GM12878 (cell line): ENCODE data around the gene NTRK3. TPM values are rescaled to one million over a fixed set of nuclear protein-coding genes. Genes with fewer than 3 reads are reported as not detected.

Source experiments
- ATAC-seq: fragments of 200-7000 bp; cut with Tn5 transposase; 3 replicates; pipeline ENCODE4 v1.9.1; 2020; ENCODE audit warnings: mild to moderate bottlenecking, moderate library complexity
- BruUV-seq: library from RNA; stranded (reverse); fragments of 400-500 nt; replicated peaks from 2 replicates; lab custom pipeline; 2021; lab: Mats Ljungman, UMichigan
- CTCF ChIA-PET: fragments of 300-600 bp; sonication (Branson Sonifier 250); formaldehyde crosslinking; extraction: SDS; loops from one replicate; lab custom pipeline; 2021; ENCODE audit warnings: inconsistent platforms; lab: Yijun Ruan, JAX
- POLR2A ChIA-PET: fragments of 350-600 bp; formaldehyde crosslinking; extraction: SDS; loops from one replicate; lab custom pipeline; 2021; ENCODE audit warnings: inconsistent platforms; lab: Charles Lee
- RAD21 ChIA-PET: fragments of 300-600 bp; sonication (Branson Sonifier 250); formaldehyde crosslinking; loops from one replicate; lab custom pipeline; 2023; ENCODE audit warnings: antibody characterized with exemption; ENCODE audit not compliant: unreplicated experiment; lab: Charles Lee
- SMC1A ChIA-PET: fragments of 300-600 bp; sonication (Branson Sonifier 250); formaldehyde crosslinking; loops from one replicate; lab custom pipeline; 2023; ENCODE audit not compliant: unreplicated experiment, uncharacterized antibody; lab: Charles Lee
- DNase-seq: peaks from one replicate; pipeline ENCODE4 v3.0.0-alpha.2; 2011; ENCODE audit warnings: low read depth, low spot score
- FAIRE-seq: peaks from 3 replicates; lab custom pipeline; 2011; peaks lifted over from hg19 to GRCh38; lab: Jason Lieb, UNC
- H2AFZ ChIP-seq: 2 replicates; pipeline ENCODE4 v1.6.0; 2011; ENCODE audit warnings: low read depth, low read length, control low read depth; ENCODE audit not compliant: control insufficient read depth
- H3K27ac ChIP-seq: 2 replicates; pipeline ENCODE4 v1.5.1; 2011; ENCODE audit warnings: control low read depth; ENCODE audit not compliant: control insufficient read depth, insufficient read depth
- H3K27me3 ChIP-seq, 2 experiments: replicated peaks in 1 of 2; 2 replicates each; pipeline versions ENCODE4 v1.6.0 to v1.6.1; 2011; ENCODE audit warnings: low read length in 1 of 2; ENCODE audit not compliant: control insufficient read depth in 2 of 2, insufficient read depth in 2 of 2
- H3K36me3 ChIP-seq, 2 experiments: 2 replicates each; pipeline ENCODE4 v1.5.1; 2011; ENCODE audit warnings: low read length in 1 of 2; ENCODE audit not compliant: control insufficient read depth in 2 of 2, insufficient read depth in 2 of 2
- H3K4me1 ChIP-seq: 2 replicates; pipeline ENCODE4 v1.6.1; 2011; ENCODE audit warnings: mild to moderate bottlenecking, low read length, moderate library complexity, mixed read lengths; ENCODE audit not compliant: control insufficient read depth, insufficient read depth
- H3K4me2 ChIP-seq: 2 replicates; pipeline ENCODE4 v1.6.0; 2011; ENCODE audit warnings: control low read depth; ENCODE audit not compliant: control insufficient read depth, insufficient read depth
- H3K4me3 ChIP-seq: fragments of 200-600 bp; sonication (generic); 2 replicates; pipeline ENCODE4 v1.5.1; 2016
- H3K79me2 ChIP-seq: 2 replicates; pipeline ENCODE4 v1.6.0; 2011; ENCODE audit warnings: low read length; ENCODE audit not compliant: control insufficient read depth, insufficient read depth
- H3K9ac ChIP-seq: 2 replicates; pipeline ENCODE4 v1.8.0; 2011; ENCODE audit warnings: low read length, control low read depth, mixed read lengths; ENCODE audit not compliant: control insufficient read depth, insufficient read depth
- H3K9me3 ChIP-seq: replicated peaks from 3 replicates; pipeline ENCODE4 v1.5.1; 2011; ENCODE audit warnings: mild to moderate bottlenecking, low read length; ENCODE audit not compliant: control insufficient read depth, insufficient read depth
- H4K20me1 ChIP-seq: 2 replicates; pipeline ENCODE4 v1.6.0; 2011; ENCODE audit not compliant: control insufficient read depth, insufficient read depth
- GATAD2B ChIP-seq: fragments of 450-650 bp; conservative IDR thresholded peaks from 2 replicates; pipeline ENCODE4 v1.6.1; 2017; ENCODE audit warnings: low read depth, mild to moderate bottlenecking, moderate library complexity
- HCFC1 ChIP-seq: fragments of 150-350 bp; IDR thresholded peaks from 2 replicates; pipeline ENCODE4 v1.6.1; 2014; ENCODE audit warnings: low read length
- IRF4 ChIP-seq: IDR thresholded peaks from 2 replicates; pipeline ENCODE4 v1.6.1; 2011; ENCODE audit warnings: low read depth, low read length
- POLR2A ChIP-seq: IDR thresholded peaks from 2 replicates; pipeline ENCODE4 v1.6.1; 2011; ENCODE audit warnings: low read depth, mild to moderate bottlenecking, low read length
- RUNX3 ChIP-seq: IDR thresholded peaks from 2 replicates; pipeline ENCODE4 v1.6.1; 2012; ENCODE audit warnings: low read length, inconsistent platforms
- SMARCA5 ChIP-seq: fragments of 450-650 bp; IDR thresholded peaks from 2 replicates; pipeline ENCODE4 v1.6.1; 2017; ENCODE audit warnings: mild to moderate bottlenecking
- STAT1 ChIP-seq: fragments of 450-650 bp; conservative IDR thresholded peaks from 2 replicates; pipeline ENCODE4 v1.6.1; 2014; ENCODE audit warnings: antibody characterized with exemption, mild to moderate bottlenecking
- SUZ12 ChIP-seq: fragments of 200-600 bp; sonication (generic); IDR thresholded peaks from one replicate; pipeline ENCODE4 v1.6.1; 2018; ENCODE audit warnings: antibody characterized with exemption, mild to moderate bottlenecking; ENCODE audit not compliant: unreplicated experiment
- TAF1 ChIP-seq: IDR thresholded peaks from 2 replicates; pipeline ENCODE4 v1.6.1; 2011; ENCODE audit warnings: mild to moderate bottlenecking, low read depth, low read length, borderline replicate concordance
- TCF3 ChIP-seq: IDR thresholded peaks from 2 replicates; pipeline ENCODE4 v1.6.1; 2012; ENCODE audit warnings: low read depth, mild to moderate bottlenecking, low read length, borderline replicate concordance; ENCODE audit not compliant: insufficient read depth
- TCF7 ChIP-seq: IDR thresholded peaks from 2 replicates; pipeline ENCODE4 v1.6.1; 2014; ENCODE audit warnings: antibody characterized with exemption, borderline replicate concordance
- WGBS: methylation state at CpG from one replicate; pipeline ENCODE4 v1.1.6; 2016; ENCODE audit warnings: low lambda C conversion rate; ENCODE audit not compliant: insufficient replicate concordance, insufficient coverage; ENCODE audit errors: missing lambda C conversion rate; 5-methylcytosine and 5-hydroxymethylcytosine counted together
- in situ Hi-C: fragments of 300-500 bp; cut with MboI; formaldehyde crosslinking; loops from 9 replicates; pipeline ENCODE4 v1.14.3; 2018; ENCODE audit warnings: mixed read lengths
- intact Hi-C: fragments of 100-400 bp; cut with micrococcal nuclease; formaldehyde crosslinking; loops from one replicate; pipeline ENCODE4 v1.14.2; 2022; ENCODE audit not compliant: unreplicated experiment
- polyA plus RNA-seq, 11 experiments: library from polyadenylated mRNA; depleted of rRNA in 4 of 11; unstranded in 6 of 11; stranded (reverse) in 5 of 11; fragments of >200 nt; fragmentation: Nextera tagmentation in 4 of 11; fragmentation: Illumina TruSeq in 1 of 11; extraction: Ambion mirVana in 4 of 11; extraction: Trizol in 1 of 11; gene quantifications; 1 replicate in 1 of 11; 2 replicates in 10 of 11; pipeline versions ENCODE4 v1.2.1 to v1.2.3, GENCODE V29; 2011 to 2016; ENCODE audit warnings: inconsistent platforms in 2 of 11, missing spikeins in 2 of 11, low read depth in 1 of 11
- total RNA-seq, 4 experiments: library from RNA; depleted of rRNA in 3 of 4; stranded (reverse); fragments of >200 nt in 3 of 4; fragmentation: Illumina TruSeq in 1 of 4; extraction: Trizol in 1 of 4; gene quantifications; 2 replicates each; pipeline versions ENCODE4 v1.2.1 to v1.2.3, GENCODE V29; 2013 to 2021
- TF ChIP-seq, protein P1 (sequence below): fragments of 150-350 bp; IDR thresholded peaks from 2 replicates; pipeline ENCODE4 v1.6.1; 2014; ENCODE audit warnings: mild to moderate bottlenecking, low read depth, low read length
- TF ChIP-seq, protein P2 (sequence below): IDR thresholded peaks from 2 replicates; pipeline ENCODE4 v1.6.1; 2011; ENCODE audit warnings: mild to moderate bottlenecking, low read depth, low read length, moderate library complexity; ENCODE audit not compliant: insufficient replicate concordance
- TF ChIP-seq, protein P3 (sequence below): fragments of 450-650 bp; IDR thresholded peaks from 2 replicates; pipeline ENCODE4 v1.6.1; 2017; ENCODE audit warnings: antibody characterized with exemption, mild to moderate bottlenecking, moderate library complexity
- TF ChIP-seq, protein P4 (sequence below): fragments of 450-650 bp; conservative IDR thresholded peaks from 2 replicates; pipeline ENCODE4 v1.6.1; 2017; ENCODE audit warnings: mild to moderate bottlenecking, moderate library complexity

NTRK3 gene
- total and polyA plus RNA-seq, 10 of the 15 experiments (the other 5 are each of a cell fraction or from before 2014, with no cell fraction given): not detected

DNA sequence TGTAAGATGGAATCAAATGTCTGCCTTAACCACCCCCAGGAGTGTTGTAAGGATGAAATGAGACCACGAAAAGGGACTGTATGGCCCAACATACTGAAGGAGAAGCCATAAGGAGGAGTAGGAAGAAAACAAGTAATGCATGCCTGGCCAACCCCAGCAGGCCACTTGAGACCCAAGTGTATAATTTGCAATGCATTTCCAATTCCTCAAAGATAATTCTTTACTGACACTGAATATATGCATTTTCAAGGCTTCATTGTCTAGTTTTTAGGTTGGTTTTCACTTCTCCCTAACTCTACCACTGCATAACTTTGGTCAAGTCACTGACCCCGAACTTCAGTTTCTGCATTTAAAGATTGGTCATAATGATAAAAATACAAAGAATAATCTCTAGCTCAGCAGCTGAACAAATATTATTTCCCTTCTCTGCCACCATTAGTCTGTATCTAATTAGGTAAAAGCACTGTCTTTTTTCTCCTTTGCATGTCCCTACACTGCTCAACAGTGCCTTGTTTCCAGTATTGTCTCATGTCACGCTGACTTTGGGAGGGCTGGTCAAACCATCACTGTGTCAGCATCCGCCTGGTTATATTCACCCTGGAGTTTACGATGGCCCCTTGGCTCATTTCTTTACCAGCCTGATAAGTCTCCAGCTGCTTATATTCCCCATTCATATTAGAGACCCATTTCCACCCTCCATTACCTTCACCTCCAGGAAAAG lies 378.6 kb downstream of the NTRK3 start:
- ChIA-PET RAD21 (no interaction called here), SMC1A (no interaction called here), POLR2A (interaction anchor here (0.6 kb wide), 1 partner anchor 554 kb away, joined by 3 read pairs; no protein-coding TSS in a partner anchor), CTCF (interaction anchor here (0.6 to 1.6 kb wide), 2 partner anchors 20 to 948 kb away, joined by 3 read pairs; no protein-coding TSS in a partner anchor)
- no peak overlapping the region for H3K9ac ChIP-seq
- ATAC-seq (no peak), DNase-seq (no peak), FAIRE-seq (no peak)
- no TSS peak for BruUV-seq
- 0 out of 2 replicates have a peak, but pooled peaks cover 2% of the 10 kb centered on the region for H4K20me1 ChIP-seq
- no peaks in the 10 kb centered on the region for H3K27me3 ChIP-seq
- H3K4me1 ChIP-seq: no peaks in the 10 kb centered on the region
- H3K4me2 ChIP-seq: no peak overlapping the region
- no peak overlapping the region for H3K27ac ChIP-seq
- no peaks in the 10 kb centered on the region for H3K9me3 ChIP-seq
- intact Hi-C loops: no loop called here
- H3K79me2 ChIP-seq: no peaks in the 10 kb centered on the region
- no peak overlapping the region for H2AFZ ChIP-seq
- H3K36me3 ChIP-seq: no peaks in the 10 kb centered on the region
- no peak overlapping the region for H3K4me3 ChIP-seq
- 18% methylated on average over 5 of the region's 5 CpGs for WGBS
- in situ Hi-C loops: no loop called here
- TF ChIP-seq SMARCA5 (no peak), GATAD2B (no peak), TCF3 (no peak), SUZ12 (no peak), TCF7 (no peak), RUNX3 (no peak), POLR2A (no peak), STAT1 (no peak), TAF1 (no peak), IRF4 (no peak), HCFC1 (no peak)
- TF ChIP-seq, protein P1, sequence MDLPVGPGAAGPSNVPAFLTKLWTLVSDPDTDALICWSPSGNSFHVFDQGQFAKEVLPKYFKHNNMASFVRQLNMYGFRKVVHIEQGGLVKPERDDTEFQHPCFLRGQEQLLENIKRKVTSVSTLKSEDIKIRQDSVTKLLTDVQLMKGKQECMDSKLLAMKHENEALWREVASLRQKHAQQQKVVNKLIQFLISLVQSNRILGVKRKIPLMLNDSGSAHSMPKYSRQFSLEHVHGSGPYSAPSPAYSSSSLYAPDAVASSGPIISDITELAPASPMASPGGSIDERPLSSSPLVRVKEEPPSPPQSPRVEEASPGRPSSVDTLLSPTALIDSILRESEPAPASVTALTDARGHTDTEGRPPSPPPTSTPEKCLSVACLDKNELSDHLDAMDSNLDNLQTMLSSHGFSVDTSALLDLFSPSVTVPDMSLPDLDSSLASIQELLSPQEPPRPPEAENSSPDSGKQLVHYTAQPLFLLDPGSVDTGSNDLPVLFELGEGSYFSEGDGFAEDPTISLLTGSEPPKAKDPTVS: no peak
- TF ChIP-seq, protein P2, sequence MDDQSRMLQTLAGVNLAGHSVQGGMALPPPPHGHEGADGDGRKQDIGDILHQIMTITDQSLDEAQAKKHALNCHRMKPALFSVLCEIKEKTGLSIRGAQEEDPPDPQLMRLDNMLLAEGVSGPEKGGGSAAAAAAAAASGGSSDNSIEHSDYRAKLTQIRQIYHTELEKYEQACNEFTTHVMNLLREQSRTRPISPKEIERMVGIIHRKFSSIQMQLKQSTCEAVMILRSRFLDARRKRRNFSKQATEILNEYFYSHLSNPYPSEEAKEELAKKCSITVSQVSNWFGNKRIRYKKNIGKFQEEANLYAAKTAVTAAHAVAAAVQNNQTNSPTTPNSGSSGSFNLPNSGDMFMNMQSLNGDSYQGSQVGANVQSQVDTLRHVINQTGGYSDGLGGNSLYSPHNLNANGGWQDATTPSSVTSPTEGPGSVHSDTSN: no peak
- TF ChIP-seq, protein P3, sequence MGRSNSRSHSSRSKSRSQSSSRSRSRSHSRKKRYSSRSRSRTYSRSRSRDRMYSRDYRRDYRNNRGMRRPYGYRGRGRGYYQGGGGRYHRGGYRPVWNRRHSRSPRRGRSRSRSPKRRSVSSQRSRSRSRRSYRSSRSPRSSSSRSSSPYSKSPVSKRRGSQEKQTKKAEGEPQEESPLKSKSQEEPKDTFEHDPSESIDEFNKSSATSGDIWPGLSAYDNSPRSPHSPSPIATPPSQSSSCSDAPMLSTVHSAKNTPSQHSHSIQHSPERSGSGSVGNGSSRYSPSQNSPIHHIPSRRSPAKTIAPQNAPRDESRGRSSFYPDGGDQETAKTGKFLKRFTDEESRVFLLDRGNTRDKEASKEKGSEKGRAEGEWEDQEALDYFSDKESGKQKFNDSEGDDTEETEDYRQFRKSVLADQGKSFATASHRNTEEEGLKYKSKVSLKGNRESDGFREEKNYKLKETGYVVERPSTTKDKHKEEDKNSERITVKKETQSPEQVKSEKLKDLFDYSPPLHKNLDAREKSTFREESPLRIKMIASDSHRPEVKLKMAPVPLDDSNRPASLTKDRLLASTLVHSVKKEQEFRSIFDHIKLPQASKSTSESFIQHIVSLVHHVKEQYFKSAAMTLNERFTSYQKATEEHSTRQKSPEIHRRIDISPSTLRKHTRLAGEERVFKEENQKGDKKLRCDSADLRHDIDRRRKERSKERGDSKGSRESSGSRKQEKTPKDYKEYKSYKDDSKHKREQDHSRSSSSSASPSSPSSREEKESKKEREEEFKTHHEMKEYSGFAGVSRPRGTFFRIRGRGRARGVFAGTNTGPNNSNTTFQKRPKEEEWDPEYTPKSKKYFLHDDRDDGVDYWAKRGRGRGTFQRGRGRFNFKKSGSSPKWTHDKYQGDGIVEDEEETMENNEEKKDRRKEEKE: no peak
- TF ChIP-seq, protein P4, sequence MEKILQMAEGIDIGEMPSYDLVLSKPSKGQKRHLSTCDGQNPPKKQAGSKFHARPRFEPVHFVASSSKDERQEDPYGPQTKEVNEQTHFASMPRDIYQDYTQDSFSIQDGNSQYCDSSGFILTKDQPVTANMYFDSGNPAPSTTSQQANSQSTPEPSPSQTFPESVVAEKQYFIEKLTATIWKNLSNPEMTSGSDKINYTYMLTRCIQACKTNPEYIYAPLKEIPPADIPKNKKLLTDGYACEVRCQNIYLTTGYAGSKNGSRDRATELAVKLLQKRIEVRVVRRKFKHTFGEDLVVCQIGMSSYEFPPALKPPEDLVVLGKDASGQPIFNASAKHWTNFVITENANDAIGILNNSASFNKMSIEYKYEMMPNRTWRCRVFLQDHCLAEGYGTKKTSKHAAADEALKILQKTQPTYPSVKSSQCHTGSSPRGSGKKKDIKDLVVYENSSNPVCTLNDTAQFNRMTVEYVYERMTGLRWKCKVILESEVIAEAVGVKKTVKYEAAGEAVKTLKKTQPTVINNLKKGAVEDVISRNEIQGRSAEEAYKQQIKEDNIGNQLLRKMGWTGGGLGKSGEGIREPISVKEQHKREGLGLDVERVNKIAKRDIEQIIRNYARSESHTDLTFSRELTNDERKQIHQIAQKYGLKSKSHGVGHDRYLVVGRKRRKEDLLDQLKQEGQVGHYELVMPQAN: no peak
